Measurements from ENCODE around the gene DNAH12.
"Not testable (repeated sequence)": the region's sequence is repeated elsewhere in the genome, so short reads cannot be mapped to it uniquely, and the experiment has no call there.

DNAH12 gene

GRCh38 chr3:57538465-57538864 lies 5.7 kb downstream of the DNAH12 start:
- no peak for DNase-seq (ENCODE audit: low read depth)

GRCh38 chr3:57530071-57530608 lies 14.0 kb downstream of the DNAH12 start:
- DNase-seq (ENCODE audit: low read depth): no peak

GRCh38 chr3:57518276-57518915 lies 25.7 kb downstream of the DNAH12 start:
- no peak for DNase-seq (ENCODE audit: low read depth)

- no peak for DNase-seq (ENCODE audit: low read depth)
Measured at GRCh38 chr3:57512166-57512565, 32.0 kb downstream of the DNAH12 start.

GRCh38 chr3:57505901-57506300 lies 38.2 kb downstream of the DNAH12 start:
- DNase-seq (ENCODE audit: low read depth): no peak

GRCh38 chr3:57500506-57500905 lies 43.6 kb downstream of the DNAH12 start:
- no peak for DNase-seq (ENCODE audit: low read depth)

GRCh38 chr3:57497904-57498303 lies 46.2 kb downstream of the DNAH12 start:
- no peak for DNase-seq (ENCODE audit: low read depth)

GRCh38 chr3:57484563-57484962 lies 59.6 kb downstream of the DNAH12 start:
- no peak for DNase-seq (ENCODE audit: low read depth)

- DNase-seq (ENCODE audit: low read depth): not testable (repeated sequence)
Measured at GRCh38 chr3:57477193-57477592, 67.0 kb downstream of the DNAH12 start.

- DNase-seq (ENCODE audit: low read depth): no peak
Measured at GRCh38 chr3:57464801-57465200, 79.3 kb downstream of the DNAH12 start.

- no peak for DNase-seq (ENCODE audit: low read depth)
Measured at GRCh38 chr3:57464011-57464410, 80.1 kb downstream of the DNAH12 start.

- no peak for DNase-seq (ENCODE audit: low read depth)
Measured at GRCh38 chr3:57451150-57451846, 92.8 kb downstream of the DNAH12 start.

- not testable (repeated sequence) for DNase-seq (ENCODE audit: low read depth)
Measured at GRCh38 chr3:57449276-57449847, 94.8 kb downstream of the DNAH12 start.

- not testable (repeated sequence) for DNase-seq (ENCODE audit: low read depth)
Measured at GRCh38 chr3:57448489-57448888, 95.7 kb downstream of the DNAH12 start.

GRCh38 chr3:57446318-57446841 lies 97.8 kb downstream of the DNAH12 start:
- no peak for DNase-seq (ENCODE audit: low read depth)

GRCh38 chr3:57444469-57444868 lies 99.7 kb downstream of the DNAH12 start:
- no peak for DNase-seq (ENCODE audit: low read depth)

GRCh38 chr3:57440144-57440543 lies 104.0 kb downstream of the DNAH12 start:
- not testable (repeated sequence) for DNase-seq (ENCODE audit: low read depth)

GRCh38 chr3:57438460-57438859 lies 105.7 kb downstream of the DNAH12 start:
- DNase-seq (ENCODE audit: low read depth): not testable (repeated sequence)

GRCh38 chr3:57436195-57436761 lies 107.9 kb downstream of the DNAH12 start:
- DNase-seq (ENCODE audit: low read depth): no peak

- no peak for DNase-seq (ENCODE audit: low read depth)
Measured at GRCh38 chr3:57434041-57434440, 110.1 kb downstream of the DNAH12 start.

- DNase-seq (ENCODE audit: low read depth): no peak
Measured at GRCh38 chr3:57423335-57423734, 120.8 kb downstream of the DNAH12 start.

GRCh38 chr3:57421336-57421735 lies 122.8 kb downstream of the DNAH12 start:
- DNase-seq (ENCODE audit: low read depth): no peak

- no peak for DNase-seq (ENCODE audit: low read depth)
Measured at GRCh38 chr3:57420001-57420400, 124.1 kb downstream of the DNAH12 start.
